Measurements from ENCODE around the gene RNF121.
A peak's percentile ranks its signal among the peaks of the same experiment; 100 is the strongest.

Gene RNF121

DNA sequence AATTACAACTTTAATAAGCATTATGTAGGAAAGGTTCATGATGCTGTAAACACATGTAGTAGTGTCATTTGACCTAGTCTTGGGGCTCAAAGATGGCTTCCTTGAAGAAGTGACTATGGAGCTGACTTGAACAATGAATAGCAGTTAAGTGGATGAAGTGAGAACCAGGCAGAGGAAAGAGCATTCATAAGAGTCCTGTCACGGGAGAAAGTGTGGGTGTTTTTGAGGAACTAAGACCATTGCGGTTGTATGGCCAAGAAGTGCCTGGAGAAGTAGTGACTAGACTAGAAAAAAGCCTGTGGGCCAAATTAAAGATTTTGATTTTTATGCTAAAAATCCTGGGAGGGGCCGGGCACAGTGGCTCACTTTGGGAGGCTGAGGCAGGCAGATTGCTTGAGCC is 62.6 kb downstream of the RNF121 start:
- no peak for DNase-seq

GRCh38 chr11:71992136-71992730 is 63.4 kb downstream of the RNF121 start:
- no peak for DNase-seq

- DNase-seq: no peak
Measured at GRCh38 chr11:71994786-71995185, 65.9 kb downstream of the RNF121 start.

DNA sequence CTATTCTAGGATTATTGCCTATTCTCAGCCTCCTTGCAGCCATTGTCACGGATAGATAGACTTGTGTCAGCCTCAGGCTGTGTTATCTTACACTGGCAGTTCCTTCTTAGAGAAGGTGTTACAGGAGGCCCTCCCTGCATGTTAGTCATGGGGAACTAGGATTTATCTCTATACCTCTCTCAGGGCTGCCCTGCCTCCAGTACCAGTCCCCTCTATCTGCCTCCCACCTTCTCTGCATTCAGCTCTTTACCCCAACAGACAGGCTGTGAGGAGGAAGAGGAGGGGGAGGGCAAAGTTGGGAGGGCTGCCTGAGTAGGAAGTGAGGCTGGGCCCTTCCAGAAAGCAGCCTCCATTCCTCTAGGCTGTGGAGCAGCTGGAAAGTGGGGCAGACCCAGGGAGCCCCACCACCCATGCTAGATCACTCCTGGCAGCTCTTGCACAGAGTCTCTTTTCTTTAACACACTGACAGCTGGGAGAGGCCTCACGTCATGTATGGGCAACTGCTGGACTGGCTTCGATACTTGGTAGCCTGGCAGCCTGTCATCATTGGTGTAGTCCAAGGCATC is 67.0 kb downstream of the RNF121 start:
- DNase-seq: peak; percentile 26

DNA sequence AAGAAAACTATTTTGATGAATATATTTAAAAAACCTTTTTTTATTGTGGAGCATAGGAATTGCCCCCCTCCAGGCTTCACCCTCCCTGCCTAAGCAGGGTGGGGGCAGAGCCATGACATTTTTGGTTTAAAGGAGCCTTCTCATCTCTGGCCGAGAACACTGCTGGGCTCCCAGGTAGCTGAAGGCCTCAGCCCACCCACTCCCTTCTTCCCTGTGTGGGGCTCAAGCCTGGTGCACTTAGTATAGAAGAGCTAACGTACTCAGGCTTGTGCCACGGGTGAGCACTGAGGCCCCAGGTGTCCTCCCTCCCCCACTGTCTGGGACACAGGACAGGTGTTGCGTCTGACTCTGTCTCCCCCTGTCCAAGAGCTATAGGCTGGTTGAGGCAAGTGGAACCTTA is 67.7 kb downstream of the RNF121 start:
- no peak for DNase-seq

DNA sequence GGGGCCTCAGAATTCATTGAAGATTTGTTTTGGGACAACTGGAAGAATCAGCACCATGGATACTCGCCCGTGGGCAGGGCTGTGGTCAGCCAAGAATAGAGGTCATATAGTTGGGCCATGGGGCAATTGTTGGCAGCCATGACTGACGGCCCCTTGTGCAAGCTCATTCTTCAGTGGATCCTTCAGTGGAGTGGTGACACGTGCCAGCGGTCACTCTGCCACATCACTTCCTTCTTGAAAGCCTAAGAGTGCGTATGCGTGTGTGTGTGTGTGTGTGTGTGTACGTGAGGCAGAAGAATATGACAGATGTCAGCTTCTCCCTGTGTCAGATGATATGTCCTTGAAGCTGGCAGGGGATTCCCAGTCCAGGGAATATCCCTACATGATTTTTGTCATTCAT is 68.1 kb downstream of the RNF121 start:
- no peak for DNase-seq

DNA sequence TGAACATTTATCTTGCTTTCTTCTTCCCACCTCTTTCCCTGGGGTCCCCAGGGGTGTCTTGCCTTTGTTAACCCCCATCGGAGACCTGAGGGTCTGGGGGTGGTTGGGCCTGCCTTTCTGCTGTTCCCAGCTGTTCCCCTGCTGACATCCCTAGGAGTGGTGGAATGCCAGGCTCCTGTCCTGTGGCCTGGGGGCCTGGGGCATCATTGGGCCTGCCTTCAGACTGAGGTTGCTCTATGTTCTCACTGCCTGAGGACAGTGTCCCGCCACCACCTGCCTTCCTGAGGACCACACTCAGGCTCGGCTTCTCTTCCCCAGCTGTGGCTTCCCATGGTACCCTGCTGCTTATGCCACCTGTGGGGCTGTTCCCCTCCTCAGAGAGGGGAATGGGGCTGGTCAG is 68.7 kb downstream of the RNF121 start:
- no peak for DNase-seq

- DNase-seq: no peak
Measured at GRCh38 chr11:71998061-71998460, 69.2 kb downstream of the RNF121 start.

DNA sequence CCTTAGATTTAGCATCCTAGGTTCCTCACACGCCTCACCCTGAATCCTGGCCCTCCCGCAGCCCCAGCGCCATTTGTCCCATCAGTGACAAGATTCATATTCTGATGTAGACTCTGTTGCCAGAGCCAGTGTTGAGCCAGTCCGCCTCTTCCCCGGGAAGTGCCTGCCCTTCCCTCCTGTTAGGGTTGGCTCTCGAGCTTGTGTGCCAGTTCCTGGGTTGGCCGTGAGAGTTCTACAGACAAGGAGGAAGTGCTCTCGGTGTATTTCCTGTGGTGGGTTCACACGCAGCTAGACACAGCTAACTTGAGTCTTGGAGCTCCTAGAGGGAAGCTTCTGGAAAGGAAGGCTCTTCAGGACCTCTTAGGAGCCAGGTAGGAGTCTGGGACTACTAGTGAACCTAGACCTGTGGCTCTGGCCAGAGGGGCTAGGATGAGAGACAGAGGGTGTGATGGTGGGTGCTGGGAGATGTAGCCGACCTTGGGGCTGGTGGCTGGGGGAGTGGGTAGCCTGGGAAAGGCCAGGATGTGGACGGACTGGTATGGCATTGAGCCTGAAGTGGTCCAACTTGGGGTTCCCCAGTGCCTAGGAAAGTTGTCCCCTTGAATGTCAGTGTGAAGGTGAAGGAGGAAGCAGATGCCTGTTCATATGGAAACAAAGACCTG is 69.9 kb downstream of the RNF121 start, which contains the start of gene IL18BP:
IL18BP (plus strand) TSS at position 261 of the 662 bp plus-strand sequence. CDS start 1,076 bp downstream, outside the sequence.
- no peak for DNase-seq

- DNase-seq: no peak
Measured at GRCh38 chr11:71999362-71999761, 70.5 kb downstream of the RNF121 start.

DNA sequence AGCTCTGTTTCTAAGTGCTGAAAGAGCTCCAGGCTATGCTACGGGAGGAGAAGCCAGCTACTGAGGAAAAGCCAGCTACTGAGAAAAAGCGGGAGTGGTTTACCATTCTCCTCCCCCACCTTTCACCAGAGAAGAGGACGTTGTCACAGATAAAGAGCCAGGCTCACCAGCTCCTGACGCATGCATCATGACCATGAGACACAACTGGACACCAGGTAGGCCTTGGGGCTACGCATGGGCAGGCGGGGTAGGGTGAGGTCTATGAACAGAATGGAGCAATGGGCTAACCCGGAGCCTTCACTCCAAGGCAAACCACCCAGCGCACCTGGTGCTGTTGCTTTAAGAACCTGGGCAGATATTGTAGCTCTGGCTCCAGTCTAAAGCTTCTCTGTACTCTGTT is 71.0 kb downstream of the RNF121 start:
- DNase-seq: no peak

DNA sequence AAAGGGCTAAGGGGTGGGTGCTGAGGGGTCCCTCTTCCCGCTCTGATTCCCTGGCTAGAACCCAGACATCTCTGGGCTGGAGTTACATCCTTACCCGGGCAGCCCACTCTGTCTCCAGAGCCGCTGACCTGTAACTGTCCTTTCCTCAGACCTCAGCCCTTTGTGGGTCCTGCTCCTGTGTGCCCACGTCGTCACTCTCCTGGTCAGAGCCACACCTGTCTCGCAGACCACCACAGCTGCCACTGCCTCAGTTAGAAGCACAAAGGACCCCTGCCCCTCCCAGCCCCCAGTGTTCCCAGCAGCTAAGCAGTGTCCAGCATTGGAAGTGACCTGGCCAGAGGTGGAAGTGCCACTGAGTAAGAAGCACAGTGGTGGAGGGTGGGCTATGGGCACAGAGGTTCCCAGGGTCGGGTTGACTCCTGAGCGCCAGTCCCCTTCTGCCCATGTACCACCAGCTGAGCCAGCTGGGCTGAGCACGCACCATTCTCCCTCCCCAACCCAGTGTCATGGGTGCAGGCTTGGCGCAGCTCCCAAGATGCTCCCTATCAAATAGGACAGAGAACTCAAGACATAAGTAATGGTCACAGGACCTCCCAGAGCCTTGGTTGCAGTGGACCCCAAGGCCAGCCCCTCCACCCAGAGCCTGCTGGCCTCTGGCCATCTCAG is 71.5 kb downstream of the RNF121 start:
- no peak for DNase-seq

GRCh38 chr11:72001285-72001684 is 72.4 kb downstream of the RNF121 start:
- no peak for DNase-seq

GRCh38 chr11:72001834-72002591 is 73.2 kb downstream of the RNF121 start:
- DNase-seq: peak; percentile 21

DNA sequence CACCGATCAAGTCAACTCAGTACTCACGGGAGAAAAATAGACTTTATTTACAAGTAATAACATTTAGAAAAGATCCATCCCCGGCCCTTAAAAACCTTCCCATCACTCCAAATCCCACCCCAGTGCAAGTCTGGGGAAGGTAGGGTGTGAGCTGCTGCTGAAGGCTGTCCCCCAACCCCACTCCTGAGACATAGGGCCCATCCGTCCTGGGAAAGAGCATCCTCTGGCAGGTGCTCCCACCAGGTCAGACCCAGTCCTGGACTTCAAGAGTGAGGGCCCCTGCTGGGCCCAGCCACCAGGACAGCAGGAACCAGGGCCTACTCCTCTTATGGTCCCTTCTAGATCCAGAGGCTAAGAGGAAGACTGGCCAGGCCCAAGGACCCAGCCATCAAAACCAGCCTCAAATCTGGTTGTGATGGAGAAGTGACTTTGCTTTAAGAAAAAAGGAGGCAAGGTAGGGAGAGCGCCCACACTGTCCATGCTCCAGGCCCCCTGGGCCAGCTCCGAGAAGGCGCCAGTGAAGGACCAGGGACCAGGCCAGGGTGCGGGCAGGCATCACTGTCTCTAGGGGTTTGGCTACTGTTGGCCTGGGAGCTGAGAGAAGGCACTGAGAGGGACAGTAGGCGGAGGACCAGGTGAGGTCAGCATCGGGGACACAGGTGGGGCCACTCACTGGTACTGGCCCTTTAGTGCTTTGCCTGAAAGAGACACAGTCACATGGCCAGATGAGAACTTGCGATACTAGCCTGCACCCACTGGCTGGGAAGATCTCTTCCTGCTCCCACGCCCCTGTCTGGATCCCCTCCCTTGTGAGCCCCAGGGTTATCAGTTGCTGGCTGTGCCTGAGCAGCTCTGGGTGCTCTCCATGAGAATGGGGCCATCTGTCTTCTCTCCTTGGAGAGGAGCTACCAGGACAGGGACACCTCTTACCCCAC is 74.3 kb downstream of the RNF121 start:
- DNase-seq: no peak

GRCh38 chr11:72003776-72004171 is 74.9 kb downstream of the RNF121 start:
- no peak for DNase-seq

DNA sequence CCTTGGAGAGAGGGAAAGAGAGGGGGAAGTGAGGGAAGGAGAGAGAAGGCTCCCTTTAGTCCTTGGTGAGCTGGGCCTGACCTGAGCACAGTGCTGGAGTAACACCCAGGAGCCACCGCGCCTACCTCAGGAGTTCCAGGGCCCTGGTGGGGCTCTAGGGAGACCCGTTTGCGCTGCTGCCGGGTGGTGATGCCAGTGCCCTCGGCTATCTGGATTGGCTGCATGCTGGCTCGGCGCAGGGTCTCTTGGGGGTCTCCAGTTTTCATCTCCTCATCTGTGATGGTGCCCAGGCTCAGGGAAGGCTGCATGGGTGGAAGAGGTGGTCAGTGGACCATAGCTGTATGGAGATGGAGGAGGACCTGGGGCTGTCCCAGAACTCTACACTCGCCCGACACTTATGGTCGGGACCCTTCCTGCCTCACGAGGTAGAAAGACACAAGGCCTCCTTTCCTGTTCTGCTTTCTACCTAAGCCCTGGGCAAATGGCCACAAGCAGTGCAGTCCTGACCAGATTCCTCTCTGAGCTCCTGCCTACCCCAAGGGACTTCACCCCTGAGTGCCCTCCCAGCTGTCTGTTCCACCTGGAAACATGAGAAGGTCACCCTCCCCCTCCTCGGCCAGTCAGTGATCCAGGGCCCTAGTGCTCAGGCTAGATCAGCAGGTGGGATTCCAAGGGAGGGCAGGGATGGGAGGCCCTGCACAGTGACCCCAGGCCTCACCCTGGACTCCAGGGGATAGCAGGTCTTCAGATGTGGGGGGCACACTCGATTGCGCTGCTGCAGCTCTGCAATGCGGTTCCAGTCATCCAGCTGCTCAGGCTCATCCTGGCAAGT is 75.9 kb downstream of the RNF121 start:
- DNase-seq: no peak

GRCh38 chr11:72005347-72006260 is 76.8 kb downstream of the RNF121 start:
- DNase-seq: no peak

- no peak for DNase-seq
Measured at GRCh38 chr11:72006309-72007088, 77.7 kb downstream of the RNF121 start.
